H1 (cell line): ENCODE results near the gene SMARCA2. TPM values are rescaled to one million over a fixed set of nuclear protein-coding genes. Genes with fewer than 3 reads are reported as not detected.

Source experiments
- ATF3 ChIP-seq: IDR thresholded peaks from 2 replicates; pipeline ENCODE4 v1.6.1; 2011; ENCODE audit warnings: low read depth, mild to moderate bottlenecking, low read length; ENCODE audit not compliant: insufficient read depth
- BACH1 ChIP-seq: IDR thresholded peaks from 2 replicates; pipeline ENCODE4 v1.6.1; 2012; ENCODE audit warnings: low read length, improper control_type of control experiment
- EZH2 ChIP-seq: fragments of 200-600 bp; sonication (generic); IDR thresholded peaks from 2 replicates; pipeline ENCODE4 v1.7.1; 2012; ENCODE audit warnings: low read depth, mild to moderate bottlenecking, moderate library complexity, low read length, inconsistent platforms; ENCODE audit not compliant: severe bottlenecking
- NANOG ChIP-seq: IDR thresholded peaks from 2 replicates; pipeline ENCODE4 v1.6.1; 2011; ENCODE audit warnings: low read length, low read depth, mild to moderate bottlenecking, inconsistent platforms; ENCODE audit not compliant: insufficient read depth, poor library complexity, severe bottlenecking
- RNF2 ChIP-seq: fragments of 200-900, 300-1000 bp; sonication (generic); IDR thresholded peaks from 2 replicates; pipeline ENCODE4 v1.7.1; 2016; ENCODE audit warnings: borderline replicate concordance, low read depth, mild to moderate bottlenecking, antibody characterized with exemption, low read length; ENCODE audit not compliant: poor library complexity, severe bottlenecking; ENCODE audit errors: missing control alignments
- SIRT6 ChIP-seq: IDR thresholded peaks from one replicate; pipeline ENCODE4 v1.7.1; 2012; ENCODE audit warnings: low read length, inconsistent platforms
- polyA plus RNA-seq, 7 experiments: library from polyadenylated mRNA; depleted of rRNA in 3 of 7; stranded (reverse) in 5 of 7; unstranded in 2 of 7; fragments of >200 nt in 5 of 7; fragments of 200-250 nt in 2 of 7; gene quantifications; 1 replicate in 5 of 7; 2 replicates in 1 of 7; 4 replicates in 1 of 7; pipeline versions ENCODE4 v1.2.1 to v1.2.3, GENCODE V29; 2011 to 2013; ENCODE audit warnings: missing spikeins in 2 of 7, mixed read lengths in 2 of 7
- total RNA-seq: library from RNA; stranded (reverse); fragmentation: NEBNext Ultra II Directional; extraction: Animal tissue kit (Norgen Biotek cat#: 25700); gene quantifications from 2 replicates; pipeline ENCODE4 v1.2.1, GENCODE V29; 2021

The SMARCA2 gene
- total and polyA plus RNA-seq, 2 of the 8 experiments (the other 6 are each of a cell fraction or from before 2014, with no cell fraction given), result 6.3 to 21.7 TPM

GRCh38 chr9:2065704-2066103, 50.6 kb downstream of the SMARCA2 start (continued):
- no peak for TF ChIP-seq ATF3
- TF ChIP-seq RNF2, result no peak
- no peak for TF ChIP-seq NANOG
- no peak for TF ChIP-seq EZH2
- TF ChIP-seq BACH1, result no peak
- TF ChIP-seq SIRT6, result no peak
